ENCODE data around the gene LHX8. TPM values are rescaled to one million over a fixed set of nuclear protein-coding genes. Genes with fewer than 3 reads are reported as not detected.

The LHX8 gene
- total RNA-seq, 1 experiment from 2014 or later, result not detected

- no peak overlapping the region for H2AK5ac ChIP-seq (ENCODE audit: insufficient read length, low read length)
- no peak overlapping the region for H3K27ac ChIP-seq (ENCODE audit: insufficient read length, low read depth, low read length)
- no peak overlapping the region for H3K14ac ChIP-seq (ENCODE audit: insufficient read depth, low read length)
- H2AFZ ChIP-seq (ENCODE audit: low read length), result no peak overlapping the region
- no peaks in the 10 kb centered on the region for H3K79me2 ChIP-seq (ENCODE audit: insufficient read depth, low read length)
- no peak overlapping the region for H2BK20ac ChIP-seq (ENCODE audit: low read depth, low read length, poor library complexity, severe bottlenecking)
- Mint-ChIP-seq H3K27me3 (ENCODE audit: low read depth) (no peaks in the 10 kb centered on the region), H3K4me1 (peaks cover 18 to 19% of the 10 kb centered on the region in 2 experiments), H3K27ac (no peak overlapping the region), H3K9me3 (peaks cover 3% of the 10 kb centered on the region in 2 experiments; a peak in 3 of 5 replicates), H3K4me3 (no peak overlapping the region), H3K36me3 (ENCODE audit: insufficient read depth in 1 of 3, low read depth in 3 of 3) (no peaks in the 10 kb centered on the region; a peak in 1 of 7 replicates)
- H3K4me1 ChIP-seq (ENCODE audit: insufficient read depth, low read length), result no peaks in the 10 kb centered on the region
- H3K9me3 ChIP-seq (ENCODE audit: control insufficient read depth, low read depth, low read length), result no peaks in the 10 kb centered on the region
- H4K5ac ChIP-seq (ENCODE audit: insufficient read length, low read depth, low read length), result no peak overlapping the region
- no peak overlapping the region for H3K23ac ChIP-seq (ENCODE audit: insufficient read length, low read depth, low read length)
- WGBS (ENCODE audit: extremely low coverage, insufficient read length, low lambda C conversion rate), result 100% methylated on average over 1 of the region's 3 CpGs
- H4K20me1 ChIP-seq (ENCODE audit: control insufficient read depth, insufficient read depth, insufficient read length), result no peaks in the 10 kb centered on the region
- no peak overlapping the region for H3K4me2 ChIP-seq (ENCODE audit: insufficient read depth, insufficient read length, low read length)
- no peak overlapping the region for H2BK15ac ChIP-seq (ENCODE audit: low read depth, low read length)
- no peak overlapping the region for H3K9ac ChIP-seq (ENCODE audit: extremely low read depth, insufficient read length, low read length)
- no peak overlapping the region for H3K56ac ChIP-seq (ENCODE audit: insufficient read length, low read depth, low read length)
- no peak overlapping the region for H3T11ph ChIP-seq (ENCODE audit: low read length)
- H2BK5ac ChIP-seq (ENCODE audit: insufficient read length, low read length), result no peak overlapping the region
- H3K27me3 ChIP-seq (ENCODE audit: insufficient read depth, low read length), result no peaks in the 10 kb centered on the region
- no peak for TF ChIP-seq CTCF (conservative IDR thresholded peaks at IDR 0.05)
- no peaks in the 10 kb centered on the region for H3K23me2 ChIP-seq (ENCODE audit: insufficient read length, low read depth, low read length, poor library complexity, severe bottlenecking)
- no peak overlapping the region for H4K91ac ChIP-seq (ENCODE audit: insufficient read length, low read depth, low read length)
- no peak overlapping the region for H2BK120ac ChIP-seq (ENCODE audit: low read depth, low read length, poor library complexity, severe bottlenecking)
- H3K18ac ChIP-seq (ENCODE audit: insufficient read length, low read depth, low read length), result no peak overlapping the region
- DNase-seq, result no peak
- H4K8ac ChIP-seq (replicated peaks; ENCODE audit: insufficient read length, low read depth, low read length), result no peak overlapping the region
- H2BK12ac ChIP-seq (ENCODE audit: insufficient read length, low read depth, low read length), result no peak overlapping the region
- no peaks in the 10 kb centered on the region for H3K79me1 ChIP-seq (ENCODE audit: insufficient read depth, low read depth, low read length, poor library complexity, severe bottlenecking)
- H3K4ac ChIP-seq (ENCODE audit: low read depth, low read length), result no peak overlapping the region
Observed at GRCh38 chr1:75159154-75159553, 25.0 kb downstream of the LHX8 start.

Measured in H9 (cell line).